ENCODE results near the gene SYT4. TPM values are rescaled to one million over a fixed set of nuclear protein-coding genes. Genes with fewer than 3 reads are reported as not detected.

SYT4 gene
- total RNA-seq, 1 experiment from 2014 or later, result not detected

GRCh38 chr18:43279015-43279744, 1.9 kb upstream of the SYT4 start:
- POLR2A ChIA-PET, result no interaction called here
- DNase-seq (ENCODE audit: unreplicated experiment), result peak; percentile 49
- Mint-ChIP-seq H3K36me3 (ENCODE audit: insufficient read depth, unreplicated experiment) (no peaks in the 10 kb centered on the region), H3K27me3 (ENCODE audit: insufficient read depth, unreplicated experiment) (peaks cover 81% of the 10 kb centered on the region), H3K4me3 (ENCODE audit: unreplicated experiment) (no peak overlapping the region), H3K9me3 (ENCODE audit: unreplicated experiment) (no peaks in the 10 kb centered on the region), H3K4me1 (ENCODE audit: insufficient read depth, unreplicated experiment) (no peaks in the 10 kb centered on the region), H3K27ac (ENCODE audit: low read depth, unreplicated experiment) (no peak overlapping the region)
- CTCF ChIA-PET, result interaction anchor here (0.7 to 1.3 kb wide), 3 partner anchors 142 to 804 kb away, joined by 3 read pairs; no protein-coding TSS in a partner anchor
- BruUV-seq (replicated peaks), result no TSS peak
- intact Hi-C loops (cut with micrococcal nuclease), result no loop called here
- no peak for TF ChIP-seq CTCF (IDR thresholded peaks at IDR 0.05; ENCODE audit: unreplicated experiment)

DNA sequence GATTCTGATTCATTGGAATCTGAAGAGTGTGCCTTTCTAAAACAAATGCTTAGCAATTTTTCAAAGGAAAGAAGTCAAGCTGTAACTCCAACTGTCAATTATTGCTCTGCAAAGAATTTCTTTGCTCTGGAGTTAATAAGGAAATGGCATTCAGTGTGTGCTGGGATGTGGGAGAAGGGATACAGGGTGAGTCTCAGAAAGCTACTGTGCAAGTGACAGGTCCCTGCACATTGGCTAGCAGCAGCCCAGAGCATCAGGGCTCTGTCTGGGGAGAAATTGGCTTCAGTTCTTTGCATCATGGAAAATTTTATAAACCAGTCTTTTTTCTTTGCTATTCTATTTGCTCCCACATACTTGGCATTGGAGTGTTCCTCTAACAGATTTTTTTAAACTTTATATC, 1.1 kb upstream of the SYT4 start:
- ChIA-PET POLR2A (interaction anchor here (0.6 kb wide), 1 partner anchor 376 kb away, joined by 4 read pairs; no protein-coding TSS in a partner anchor), CTCF (interaction anchor here (0.7 kb wide), 1 partner anchor 803 kb away, joined by 3 read pairs; no protein-coding TSS in a partner anchor)
- Mint-ChIP-seq H3K36me3 (ENCODE audit: insufficient read depth, unreplicated experiment) (no peaks in the 10 kb centered on the region), H3K9me3 (ENCODE audit: unreplicated experiment) (no peaks in the 10 kb centered on the region), H3K4me3 (ENCODE audit: unreplicated experiment) (no peak overlapping the region), H3K27ac (ENCODE audit: low read depth, unreplicated experiment) (no peak overlapping the region), H3K4me1 (ENCODE audit: insufficient read depth, unreplicated experiment) (no peaks in the 10 kb centered on the region), H3K27me3 (ENCODE audit: insufficient read depth, unreplicated experiment) (peaks cover 81% of the 10 kb centered on the region)
- no peak for DNase-seq (ENCODE audit: unreplicated experiment)
- intact Hi-C loops (cut with micrococcal nuclease), result no loop called here
- no peak for TF ChIP-seq CTCF (IDR thresholded peaks at IDR 0.05; ENCODE audit: unreplicated experiment)
- BruUV-seq (replicated peaks), result no TSS peak

GRCh38 chr18:43276491-43276890, 799 bp downstream of the SYT4 start:
- H3K27me3 Mint-ChIP-seq (ENCODE audit: insufficient read depth, unreplicated experiment), result peaks cover 73% of the 10 kb centered on the region
- no peaks in the 10 kb centered on the region for H3K36me3 Mint-ChIP-seq (ENCODE audit: insufficient read depth, unreplicated experiment)
- no peaks in the 10 kb centered on the region for H3K4me1 Mint-ChIP-seq (ENCODE audit: insufficient read depth, unreplicated experiment)
- H3K4me3 Mint-ChIP-seq (ENCODE audit: unreplicated experiment), result no peak overlapping the region
- no peaks in the 10 kb centered on the region for H3K9me3 Mint-ChIP-seq (ENCODE audit: unreplicated experiment)
- ChIA-PET POLR2A (no interaction called here), CTCF (interaction anchor here (1.5 to 1.8 kb wide), 2 partner anchors 978 to 1162 kb away, joined by 3 to 10 read pairs; no protein-coding TSS in a partner anchor)
- no TSS peak for BruUV-seq (replicated peaks)
- intact Hi-C loops (cut with micrococcal nuclease), result loop anchor here (2.0 kb wide), 1 partner anchor 120 kb away; no protein-coding TSS in a partner anchor
- no peak for TF ChIP-seq CTCF (IDR thresholded peaks at IDR 0.05; ENCODE audit: unreplicated experiment)
- no peak for DNase-seq (ENCODE audit: unreplicated experiment)
- no peak overlapping the region for H3K27ac Mint-ChIP-seq (ENCODE audit: low read depth, unreplicated experiment)

GRCh38 chr18:43275546-43275945, 1.7 kb downstream of the SYT4 start:
- H3K9me3 Mint-ChIP-seq (ENCODE audit: unreplicated experiment), result no peaks in the 10 kb centered on the region
- TF ChIP-seq CTCF (IDR thresholded peaks at IDR 0.05; ENCODE audit: unreplicated experiment), result no peak
- ChIA-PET POLR2A (no interaction called here), CTCF (interaction anchor here (0.5 to 0.7 kb wide), 3 partner anchors 288 to 974 kb away, joined by 3 read pairs; no protein-coding TSS in a partner anchor)
- intact Hi-C loops (cut with micrococcal nuclease), result no loop called here
- H3K27me3 Mint-ChIP-seq (ENCODE audit: insufficient read depth, unreplicated experiment), result peaks cover 64% of the 10 kb centered on the region
- no peaks in the 10 kb centered on the region for H3K36me3 Mint-ChIP-seq (ENCODE audit: insufficient read depth, unreplicated experiment)
- no TSS peak for BruUV-seq (replicated peaks)
- H3K4me1 Mint-ChIP-seq (ENCODE audit: insufficient read depth, unreplicated experiment), result no peaks in the 10 kb centered on the region
- H3K4me3 Mint-ChIP-seq (ENCODE audit: unreplicated experiment), result no peak overlapping the region
- H3K27ac Mint-ChIP-seq (ENCODE audit: low read depth, unreplicated experiment), result no peak overlapping the region
- no peak for DNase-seq (ENCODE audit: unreplicated experiment)

All from MCF 10A (cell line).